ENCODE measurements around the gene TOLLIP.

TOLLIP gene

DNA sequence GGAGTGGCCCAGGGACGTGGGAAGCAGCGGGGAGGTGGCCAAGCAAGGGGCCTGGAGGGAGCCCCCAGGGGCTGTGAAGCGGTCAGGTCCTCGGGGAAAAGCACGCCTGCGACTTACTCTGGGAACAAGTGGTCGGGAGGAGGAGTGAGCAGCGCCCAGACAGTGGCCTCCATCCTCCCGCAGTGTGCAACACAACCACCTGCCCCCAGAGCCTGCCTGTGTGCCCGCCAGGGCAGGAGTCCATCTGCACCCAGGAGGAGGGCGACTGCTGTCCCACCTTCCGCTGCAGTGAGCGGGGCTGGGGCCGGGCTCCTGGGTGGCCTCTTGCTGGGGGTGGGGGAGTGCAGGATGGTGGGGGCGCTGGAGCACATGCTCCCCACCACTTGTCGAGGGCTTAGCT lies 51.5 kb downstream of the TOLLIP start:
- Histone ChIP-seq H3K9me3 (ENCODE audit: severe bottlenecking) (no peaks in the 10 kb centered on the region), H3K4me3 (ENCODE audit: severe bottlenecking) (no peak overlapping the region), H3K27me3 (ENCODE audit: insufficient read depth, poor library complexity, severe bottlenecking) (no peaks in the 10 kb centered on the region), H3K36me3 (ENCODE audit: low read depth) (no peaks in the 10 kb centered on the region), H3K4me1 (ENCODE audit: insufficient read depth, poor library complexity, severe bottlenecking) (peaks cover 3% of the 10 kb centered on the region), H3K27ac (ENCODE audit: poor library complexity, severe bottlenecking) (no peak overlapping the region)
- DNase-seq (ENCODE audit: low spot score), result no peak
- no peak for ATAC-seq (ENCODE audit: low read depth)
- TF ChIP-seq, protein P1, sequence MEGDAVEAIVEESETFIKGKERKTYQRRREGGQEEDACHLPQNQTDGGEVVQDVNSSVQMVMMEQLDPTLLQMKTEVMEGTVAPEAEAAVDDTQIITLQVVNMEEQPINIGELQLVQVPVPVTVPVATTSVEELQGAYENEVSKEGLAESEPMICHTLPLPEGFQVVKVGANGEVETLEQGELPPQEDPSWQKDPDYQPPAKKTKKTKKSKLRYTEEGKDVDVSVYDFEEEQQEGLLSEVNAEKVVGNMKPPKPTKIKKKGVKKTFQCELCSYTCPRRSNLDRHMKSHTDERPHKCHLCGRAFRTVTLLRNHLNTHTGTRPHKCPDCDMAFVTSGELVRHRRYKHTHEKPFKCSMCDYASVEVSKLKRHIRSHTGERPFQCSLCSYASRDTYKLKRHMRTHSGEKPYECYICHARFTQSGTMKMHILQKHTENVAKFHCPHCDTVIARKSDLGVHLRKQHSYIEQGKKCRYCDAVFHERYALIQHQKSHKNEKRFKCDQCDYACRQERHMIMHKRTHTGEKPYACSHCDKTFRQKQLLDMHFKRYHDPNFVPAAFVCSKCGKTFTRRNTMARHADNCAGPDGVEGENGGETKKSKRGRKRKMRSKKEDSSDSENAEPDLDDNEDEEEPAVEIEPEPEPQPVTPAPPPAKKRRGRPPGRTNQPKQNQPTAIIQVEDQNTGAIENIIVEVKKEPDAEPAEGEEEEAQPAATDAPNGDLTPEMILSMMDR (IDR thresholded peaks at IDR 0.05; ENCODE audit: poor library complexity, severe bottlenecking), result no peak

DNA sequence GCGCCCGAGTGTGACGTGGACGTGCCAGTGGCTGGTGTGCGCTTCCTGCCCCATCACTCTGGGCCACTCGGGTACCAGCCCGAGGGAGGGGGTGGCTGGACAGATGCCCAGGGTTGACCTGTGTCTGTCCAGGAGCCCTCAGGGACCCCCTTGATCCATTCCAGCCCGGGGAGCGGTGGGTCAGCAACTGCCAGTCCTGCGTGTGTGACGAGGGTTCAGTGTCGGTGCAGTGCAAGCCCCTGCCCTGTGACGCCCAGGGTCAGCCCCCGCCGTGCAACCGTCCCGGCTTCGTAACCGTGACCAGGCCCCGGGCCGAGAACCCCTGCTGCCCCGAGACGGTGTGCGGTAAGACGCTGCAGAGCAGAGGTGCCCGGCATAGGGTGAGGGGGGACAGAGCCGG lies 52.1 kb downstream of the TOLLIP start:
- no peaks in the 10 kb centered on the region for H3K4me1 ChIP-seq (ENCODE audit: insufficient read depth, poor library complexity, severe bottlenecking)
- H3K9me3 ChIP-seq (ENCODE audit: severe bottlenecking), result no peaks in the 10 kb centered on the region
- no peak overlapping the region for H3K27ac ChIP-seq (ENCODE audit: poor library complexity, severe bottlenecking)
- H3K27me3 ChIP-seq (ENCODE audit: insufficient read depth, poor library complexity, severe bottlenecking), result no peaks in the 10 kb centered on the region
- TF ChIP-seq, protein P1 (IDR thresholded peaks at IDR 0.05; ENCODE audit: poor library complexity, severe bottlenecking), result no peak
- no peaks in the 10 kb centered on the region for H3K36me3 ChIP-seq (ENCODE audit: low read depth)
- ATAC-seq (ENCODE audit: low read depth) (no peak), DNase-seq (ENCODE audit: low spot score) (no peak)
- no peak overlapping the region for H3K4me3 ChIP-seq (ENCODE audit: severe bottlenecking)

DNA sequence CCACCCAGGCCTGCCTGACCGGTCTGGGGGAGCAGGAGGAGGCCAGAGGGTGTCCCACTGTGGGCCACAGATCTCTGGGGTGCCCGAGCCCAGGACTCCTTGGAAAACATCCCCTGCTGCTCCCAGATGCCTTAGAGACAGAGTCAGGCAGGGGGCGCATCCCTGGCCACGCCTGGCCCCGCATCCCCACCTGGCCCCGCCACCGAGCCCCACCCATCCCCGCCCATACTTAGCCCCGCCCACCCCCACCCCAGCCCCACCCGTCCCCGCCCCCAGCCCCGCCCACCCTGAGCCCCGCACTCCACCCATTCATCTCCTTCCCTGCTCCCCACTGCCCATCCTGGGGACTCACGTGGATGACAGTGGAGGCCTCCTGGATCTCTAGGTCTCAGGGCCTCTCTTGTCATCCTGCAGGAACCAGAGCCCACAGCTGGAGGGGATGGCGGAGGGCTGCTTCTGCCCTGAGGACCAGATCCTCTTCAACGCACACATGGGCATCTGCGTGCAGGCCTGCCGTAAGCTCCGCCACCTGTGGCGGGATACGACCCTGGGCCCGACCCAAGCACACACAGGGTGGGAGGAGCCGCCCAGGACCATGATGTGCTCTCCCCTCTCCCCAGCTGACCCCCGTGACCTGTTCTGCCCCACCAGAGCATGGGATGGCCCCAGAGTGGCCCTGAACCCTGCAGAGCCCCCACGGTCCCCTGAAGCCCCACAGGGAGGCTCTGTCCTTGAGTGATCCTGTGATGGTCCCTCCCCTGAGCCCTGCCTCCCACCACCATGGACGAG lies 53.0 kb downstream of the TOLLIP start:
- Histone ChIP-seq H3K4me3 (ENCODE audit: severe bottlenecking) (no peak overlapping the region), H3K36me3 (ENCODE audit: low read depth) (no peaks in the 10 kb centered on the region), H3K27me3 (ENCODE audit: insufficient read depth, poor library complexity, severe bottlenecking) (no peaks in the 10 kb centered on the region), H3K4me1 (ENCODE audit: insufficient read depth, poor library complexity, severe bottlenecking) (no peaks in the 10 kb centered on the region), H3K27ac (ENCODE audit: poor library complexity, severe bottlenecking) (no peak overlapping the region), H3K9me3 (ENCODE audit: severe bottlenecking) (peaks cover 2% of the 10 kb centered on the region)
- no peak for ATAC-seq (ENCODE audit: low read depth)
- TF ChIP-seq, protein P1 (IDR thresholded peaks at IDR 0.05; ENCODE audit: poor library complexity, severe bottlenecking), result no peak
- DNase-seq (ENCODE audit: low spot score), result no peak

DNA sequence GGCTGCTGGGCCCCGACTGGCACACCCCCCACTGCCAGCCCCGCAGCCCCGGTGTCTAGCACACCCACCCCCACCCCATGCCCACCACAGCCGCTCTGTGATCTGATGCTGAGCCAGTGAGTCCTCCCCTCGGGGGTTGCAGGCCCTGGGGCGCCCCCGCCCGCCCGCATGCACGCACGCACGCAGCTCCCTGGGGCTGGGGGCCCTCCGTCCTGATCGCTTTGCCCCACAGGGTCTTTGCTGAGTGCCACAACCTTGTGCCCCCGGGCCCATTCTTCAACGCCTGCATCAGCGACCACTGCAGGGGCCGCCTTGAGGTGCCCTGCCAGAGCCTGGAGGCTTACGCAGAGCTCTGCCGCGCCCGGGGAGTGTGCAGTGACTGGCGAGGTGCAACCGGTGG lies 54.3 kb downstream of the TOLLIP start:
- ATAC-seq (ENCODE audit: low read depth) (no peak), DNase-seq (ENCODE audit: low spot score) (no peak)
- Histone ChIP-seq H3K4me1 (ENCODE audit: insufficient read depth, poor library complexity, severe bottlenecking) (no peaks in the 10 kb centered on the region), H3K27me3 (ENCODE audit: insufficient read depth, poor library complexity, severe bottlenecking) (no peaks in the 10 kb centered on the region), H3K27ac (ENCODE audit: poor library complexity, severe bottlenecking) (no peak overlapping the region), H3K36me3 (ENCODE audit: low read depth) (no peaks in the 10 kb centered on the region), H3K9me3 (ENCODE audit: severe bottlenecking) (peaks cover 2% of the 10 kb centered on the region), H3K4me3 (ENCODE audit: severe bottlenecking) (no peak overlapping the region)
- TF ChIP-seq, protein P1 (IDR thresholded peaks at IDR 0.05; ENCODE audit: poor library complexity, severe bottlenecking), result no peak

DNA sequence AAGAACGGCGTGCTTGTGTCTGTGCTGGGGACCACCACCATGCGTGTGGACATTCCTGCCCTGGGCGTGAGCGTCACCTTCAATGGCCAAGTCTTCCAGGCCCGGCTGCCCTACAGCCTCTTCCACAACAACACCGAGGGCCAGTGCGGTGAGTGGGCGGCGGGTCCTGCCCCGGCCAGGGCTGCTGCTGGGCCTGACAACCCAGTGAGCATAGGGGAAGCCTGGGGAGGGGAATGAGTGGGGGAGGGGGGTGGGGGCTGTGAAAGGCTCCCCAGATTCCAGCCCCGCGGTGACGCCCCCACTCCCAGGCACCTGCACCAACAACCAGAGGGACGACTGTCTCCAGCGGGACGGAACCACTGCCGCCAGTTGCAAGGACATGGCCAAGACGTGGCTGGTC lies 54.7 kb downstream of the TOLLIP start:
- H3K27me3 ChIP-seq (ENCODE audit: insufficient read depth, poor library complexity, severe bottlenecking), result no peaks in the 10 kb centered on the region
- no peak for DNase-seq (ENCODE audit: low spot score)
- no peak overlapping the region for H3K4me3 ChIP-seq (ENCODE audit: severe bottlenecking)
- H3K36me3 ChIP-seq (ENCODE audit: low read depth), result no peaks in the 10 kb centered on the region
- ATAC-seq (ENCODE audit: low read depth), result no peak
- H3K4me1 ChIP-seq (ENCODE audit: insufficient read depth, poor library complexity, severe bottlenecking), result no peaks in the 10 kb centered on the region
- TF ChIP-seq, protein P1 (IDR thresholded peaks at IDR 0.05; ENCODE audit: poor library complexity, severe bottlenecking), result no peak
- H3K9me3 ChIP-seq (ENCODE audit: severe bottlenecking), result peaks cover 2% of the 10 kb centered on the region
- no peak overlapping the region for H3K27ac ChIP-seq (ENCODE audit: poor library complexity, severe bottlenecking)

Data from RWPE2 (cell line).